Body of pancreas (tissue), 4 donors: ENCODE results near the gene ARHGAP22. TPM values are rescaled to one million over a fixed set of nuclear protein-coding genes. Genes with fewer than 3 reads are reported as not detected.

Experiments used
- ATAC-seq: fragments of 150-250 bp; one replicate; pipeline ENCODE4 v1.9.1; 2016
- DNase-seq, 4 donors: peaks; one replicate each; pipeline ENCODE4 v3.0.0-alpha.2; 2019
- H3K27ac ChIP-seq, 4 donors: fragments of 200-600 bp; sonication (generic); 1 replicate in 3 of 4; 2 replicates in 1 of 4; pipeline versions ENCODE4 v1.5.1 to v1.6.1; 2016 to 2019; ENCODE audit warnings: mild to moderate bottlenecking in 1 of 4, mixed read lengths in 1 of 4, moderate library complexity in 1 of 4
- H3K27me3 ChIP-seq, 2 donors: fragments of 200-600 bp; sonication (generic); one replicate each; pipeline ENCODE4 v1.6.0; 2016; ENCODE audit warnings: mild to moderate bottlenecking in 1 of 2
- H3K36me3 ChIP-seq, 2 donors: fragments of 200-600 bp; sonication (generic); replicated peaks in 1 of 2; 2 replicates each; pipeline ENCODE4 v1.5.1; 2016; ENCODE audit warnings: low read depth in 2 of 2; ENCODE audit not compliant: insufficient read depth in 1 of 2
- H3K4me1 ChIP-seq: fragments of 200-600 bp; sonication (generic); one replicate; pipeline ENCODE4 v1.6.0; 2016
- H3K4me3 ChIP-seq, 2 donors: fragments of 200-600 bp; sonication (generic); 1 replicate in 1 of 2; 2 replicates in 1 of 2; pipeline ENCODE4 v1.5.1; 2016 to 2019
- H3K9me3 ChIP-seq, 3 donors: fragments of 200-600 bp; sonication (generic); 1 replicate in 2 of 3; 2 replicates in 1 of 3; pipeline ENCODE4 v1.5.1; 2016
- CTCF ChIP-seq, 7 experiments: fragments of 450-650 bp in 4 of 7; fragments of 200-600 bp in 3 of 7; sonication (generic) in 3 of 7; IDR thresholded peaks; one replicate each; pipeline ENCODE4 v1.5.1; 2016 to 2019; ENCODE audit warnings: antibody characterized with exemption in 7 of 7
- POLR2A ChIP-seq, 3 donors: fragments of 450-650 bp; IDR thresholded peaks; one replicate each; pipeline ENCODE4 v1.6.1; 2016; ENCODE audit warnings: antibody characterized with exemption in 3 of 3, mild to moderate bottlenecking in 2 of 3
- WGBS, 2 donors: methylation state at CpG; one replicate each; pipeline ENCODE4 v1.1.5; 2017; 5-methylcytosine and 5-hydroxymethylcytosine counted together
- intact Hi-C: fragments of 100-400 bp; cut with DNase I; formaldehyde crosslinking; loops from one replicate; pipeline ENCODE4 v1.15.1; 2023
- total RNA-seq, 2 donors: library from RNA; depleted of rRNA; stranded (reverse); fragments of >200 nt; gene quantifications; one replicate each; pipeline ENCODE4 v1.1.0, GENCODE V29; 2016

ARHGAP22 gene
- total RNA-seq, 2 donors from 2014 or later = 1.6 to 4.6 TPM

DNA sequence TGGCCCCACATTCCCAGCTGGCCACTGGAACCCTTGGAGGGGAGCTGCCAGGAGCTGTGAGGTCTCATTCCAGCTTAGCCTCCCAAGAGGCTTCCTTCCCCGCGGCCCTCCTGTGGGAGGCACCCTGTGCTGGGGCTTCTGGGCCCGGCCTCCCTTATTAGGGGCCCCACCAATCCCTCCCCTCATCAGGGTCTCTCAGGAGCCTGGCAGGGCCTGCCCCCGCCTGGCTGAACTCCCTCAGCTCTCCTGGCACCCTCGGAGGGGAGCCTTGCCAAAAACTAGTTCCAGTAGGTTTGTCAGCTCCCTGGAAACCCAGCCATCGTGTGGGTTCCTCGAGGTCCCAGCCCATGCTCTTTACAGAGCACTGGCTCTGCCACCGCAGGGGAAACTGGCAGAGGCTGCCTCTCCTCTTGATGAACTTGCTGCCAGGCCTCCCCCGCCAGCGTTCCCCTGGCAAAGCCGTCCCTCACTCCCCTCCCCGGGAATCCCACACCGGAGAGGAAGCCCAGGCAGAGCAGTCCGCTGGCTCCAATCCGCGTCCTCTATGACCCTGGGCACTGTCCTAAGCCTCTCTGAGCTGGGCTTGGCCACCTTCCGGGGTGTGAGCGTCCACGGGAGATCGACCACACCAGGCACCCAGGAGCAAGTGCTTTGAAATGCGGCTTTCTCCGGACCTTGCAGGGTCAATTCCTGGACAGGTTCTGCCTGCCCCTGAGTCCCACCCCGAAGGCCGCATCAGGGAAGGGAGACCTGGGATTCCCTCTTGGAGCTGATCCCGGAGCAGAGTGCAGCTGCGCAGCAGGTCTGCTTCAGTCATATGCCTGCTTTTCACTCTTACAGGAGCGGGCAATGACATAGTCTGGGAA is 139.8 kb downstream of the ARHGAP22 start:
- intact Hi-C loops = no loop called here
- no peaks in the 10 kb centered on the region for H3K9me3 ChIP-seq
- no peaks in the 10 kb centered on the region for H3K36me3 ChIP-seq
- no peak overlapping the region for H3K27ac ChIP-seq
- no peaks in the 10 kb centered on the region for H3K4me1 ChIP-seq
- DNase-seq (peak in 2 of 4 donors; percentile 6 to 16), ATAC-seq (peak; percentile 15)
- no peaks in the 10 kb centered on the region for H3K27me3 ChIP-seq
- WGBS, 2 donors = 72 to 83% methylated on average over 8 to 27 of the region's 27 CpGs
- TF ChIP-seq POLR2A (IDR thresholded peaks at IDR 0.05) = no peak
- H3K4me3 ChIP-seq = no peak overlapping the region

- H3K36me3 ChIP-seq = no peaks in the 10 kb centered on the region
- no peak overlapping the region for H3K4me3 ChIP-seq
- WGBS, 2 donors = 75 to 83% methylated on average over 8 to 9 of the region's 9 CpGs
- peak in 2 of 4 donors; percentile 4 to 8 for DNase-seq
- H3K9me3 ChIP-seq = no peaks in the 10 kb centered on the region
- H3K27ac ChIP-seq = no peak overlapping the region
- intact Hi-C loops = no loop called here
- ATAC-seq = no peak
- H3K27me3 ChIP-seq = no peaks in the 10 kb centered on the region
- H3K4me1 ChIP-seq = no peaks in the 10 kb centered on the region
- TF ChIP-seq CTCF (IDR thresholded peaks at IDR 0.05) (no peak), POLR2A (IDR thresholded peaks at IDR 0.05) (no peak)
Measured at GRCh38 chr10:48464121-48464870, 140.6 kb downstream of the ARHGAP22 start.

- Histone ChIP-seq H3K27me3 (no peaks in the 10 kb centered on the region), H3K36me3 (no peaks in the 10 kb centered on the region), H3K27ac (no peak overlapping the region), H3K9me3 (no peaks in the 10 kb centered on the region), H3K4me1 (no peaks in the 10 kb centered on the region), H3K4me3 (no peak overlapping the region)
- peak in 1 of 4 donors; percentile 10 for DNase-seq
- intact Hi-C loops = no loop called here
- WGBS, 2 donors = 84% methylated on average over 8 of the region's 8 CpGs
- no peak for TF ChIP-seq CTCF (IDR thresholded peaks at IDR 0.05)
- TF ChIP-seq POLR2A (IDR thresholded peaks at IDR 0.05) = no peak
- ATAC-seq = no peak
Measured at GRCh38 chr10:48463318-48464003, 141.4 kb downstream of the ARHGAP22 start.

DNA sequence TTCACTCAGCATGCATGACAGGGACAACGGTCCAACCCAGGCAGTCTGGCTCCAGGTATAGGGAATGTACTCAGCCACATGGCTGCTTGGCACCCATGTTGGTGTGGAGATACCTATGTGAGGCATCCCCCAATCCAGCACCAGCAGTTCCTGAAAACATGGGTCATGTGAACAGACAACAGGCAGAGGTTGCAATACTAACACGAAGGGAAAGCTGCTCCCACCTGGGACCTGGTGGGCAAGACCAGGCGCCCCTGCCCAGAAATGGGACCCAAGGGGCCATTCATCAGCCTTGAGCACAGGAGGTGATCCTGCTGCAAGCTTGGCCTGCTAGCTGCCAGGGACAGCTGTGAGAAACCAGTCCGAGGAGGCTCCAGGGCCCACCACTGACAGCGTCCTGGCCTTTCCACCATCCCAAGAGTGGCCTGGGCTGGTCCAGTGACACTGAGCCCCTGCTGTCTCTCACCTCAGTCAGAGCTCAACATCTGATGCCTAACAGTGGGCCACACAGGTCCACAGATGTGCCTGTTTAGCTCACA is 142.3 kb downstream of the ARHGAP22 start:
- TF ChIP-seq CTCF (IDR thresholded peaks at IDR 0.05) (no peak), POLR2A (IDR thresholded peaks at IDR 0.05) (no peak)
- H3K4me3 ChIP-seq = no peak overlapping the region
- 83 to 87% methylated on average over 3 to 5 of the region's 5 CpGs for WGBS, 2 donors
- H3K36me3 ChIP-seq = no peaks in the 10 kb centered on the region
- H3K27me3 ChIP-seq = no peaks in the 10 kb centered on the region
- ATAC-seq (no peak), DNase-seq (peak in 2 of 4 donors; percentile 4 to 8)
- H3K27ac ChIP-seq = no peak overlapping the region
- no peaks in the 10 kb centered on the region for H3K9me3 ChIP-seq
- no peaks in the 10 kb centered on the region for H3K4me1 ChIP-seq
- intact Hi-C loops = no loop called here
